Ishikawa (cell line): ENCODE data around the gene THRB.

Experiments used
- CEBPB ChIP-seq: IDR thresholded peaks from 2 replicates; pipeline ENCODE4 v1.6.1; 2012
- CREB1 ChIP-seq: IDR thresholded peaks from 2 replicates; pipeline ENCODE4 v1.6.1; 2012; ENCODE audit warnings: low read depth
- EGR1 ChIP-seq: IDR thresholded peaks from 2 replicates; pipeline ENCODE4 v1.6.1; 2012
- EP300 ChIP-seq: IDR thresholded peaks from 2 replicates; pipeline ENCODE4 v1.6.1; 2012; ENCODE audit warnings: borderline replicate concordance
- FOXM1 ChIP-seq: IDR thresholded peaks from 2 replicates; pipeline ENCODE4 v1.6.1; 2012; ENCODE audit warnings: low read depth, borderline replicate concordance
- MAX ChIP-seq: IDR thresholded peaks from 2 replicates; pipeline ENCODE4 v1.6.1; 2012
- NFIC ChIP-seq: IDR thresholded peaks from 2 replicates; pipeline ENCODE4 v1.6.1; 2012
- RAD21 ChIP-seq: IDR thresholded peaks from 2 replicates; pipeline ENCODE4 v1.6.1; 2012; ENCODE audit warnings: low read depth
- REST ChIP-seq: IDR thresholded peaks from 2 replicates; pipeline ENCODE4 v1.6.1; 2012; ENCODE audit warnings: low read depth, mild to moderate bottlenecking
- TAF1 ChIP-seq: IDR thresholded peaks from 2 replicates; pipeline ENCODE4 v1.6.1; 2012; ENCODE audit warnings: low read depth, mild to moderate bottlenecking
- TCF12 ChIP-seq: IDR thresholded peaks from 2 replicates; pipeline ENCODE4 v1.6.1; 2012; ENCODE audit warnings: low read depth
- TEAD4 ChIP-seq: IDR thresholded peaks from 2 replicates; pipeline ENCODE4 v1.6.1; 2012
- USF1 ChIP-seq: IDR thresholded peaks from 2 replicates; pipeline ENCODE4 v1.6.1; 2012
- YY1 ChIP-seq: IDR thresholded peaks from 2 replicates; pipeline ENCODE4 v1.6.1; 2012; ENCODE audit warnings: low read depth
- ZBTB7A ChIP-seq: IDR thresholded peaks from 2 replicates; pipeline ENCODE4 v1.6.1; 2012; ENCODE audit warnings: low read depth

Gene THRB

GRCh38 chr3:24349367-24350019 is 145.2 kb downstream of the THRB start:
- TF ChIP-seq FOXM1 (no peak), TAF1 (no peak), RAD21 (no peak)

- TF ChIP-seq ZBTB7A (no peak), CREB1 (no peak), EGR1 (no peak), CEBPB (no peak), FOXM1 (no peak), TAF1 (no peak), RAD21 (no peak), USF1 (no peak), TCF12 (no peak), YY1 (no peak), EP300 (no peak), TEAD4 (no peak), REST (no peak), NFIC (no peak), MAX (no peak)
Measured at GRCh38 chr3:24348348-24348747, 146.3 kb downstream of the THRB start.

GRCh38 chr3:24344784-24345439 is 149.7 kb downstream of the THRB start:
- TF ChIP-seq TAF1 (no peak), TCF12 (no peak), EP300 (no peak), CEBPB (no peak), NFIC (no peak), MAX (no peak), EGR1 (no peak), RAD21 (no peak), USF1 (no peak)

- TF ChIP-seq TCF12 (no peak), MAX (no peak), EGR1 (no peak), CREB1 (no peak), TAF1 (no peak), RAD21 (no peak), EP300 (no peak), TEAD4 (no peak), ZBTB7A (no peak), CEBPB (no peak), NFIC (no peak), YY1 (no peak), USF1 (no peak), FOXM1 (no peak)
Measured at GRCh38 chr3:24343084-24343783, 151.4 kb downstream of the THRB start.

- TF ChIP-seq REST (no peak), EGR1 (no peak), USF1 (no peak), TAF1 (no peak), RAD21 (no peak), EP300 (no peak), ZBTB7A (no peak), FOXM1 (no peak), MAX (no peak), YY1 (no peak), NFIC (no peak), TEAD4 (no peak), CEBPB (no peak), TCF12 (no peak), CREB1 (no peak)
Measured at GRCh38 chr3:24342275-24342674, 152.4 kb downstream of the THRB start.
